NCI-H1048 (cell line): ENCODE measurements around the gene C1QTNF12.

Source experiments
- DNase-seq: peaks from one replicate; lab custom pipeline; 2025; lab: John Stamatoyannopoulos, UW

C1QTNF12 gene

GRCh38 chr1:1228596-1229321, 17.8 kb downstream of the C1QTNF12 start:
- no peak for DNase-seq

- no peak for DNase-seq
These were observed 18.3 kb downstream of the C1QTNF12 start for GRCh38 chr1:1228187-1228586.

GRCh38 chr1:1227386-1227785, 19.1 kb downstream of the C1QTNF12 start:
- DNase-seq: no peak

GRCh38 chr1:1226566-1227362, 19.8 kb downstream of the C1QTNF12 start:
- DNase-seq: no peak

GRCh38 chr1:1225913-1226312, 20.6 kb downstream of the C1QTNF12 start:
- no peak for DNase-seq

GRCh38 chr1:1225238-1225845, 21.2 kb downstream of the C1QTNF12 start:
- DNase-seq: no peak

- no peak for DNase-seq
These were observed 22.6 kb downstream of the C1QTNF12 start for GRCh38 chr1:1223891-1224290.

- DNase-seq: no peak
These were observed 23.2 kb downstream of the C1QTNF12 start for GRCh38 chr1:1223321-1223720.

GRCh38 chr1:1222575-1223225, 23.8 kb downstream of the C1QTNF12 start:
- no peak for DNase-seq

GRCh38 chr1:1221887-1222574, 24.5 kb downstream of the C1QTNF12 start:
- no peak for DNase-seq

GRCh38 chr1:1220197-1220596, 26.3 kb downstream of the C1QTNF12 start:
- no peak for DNase-seq

GRCh38 chr1:1219341-1219740, 27.2 kb downstream of the C1QTNF12 start:
- DNase-seq: no peak

- no peak for DNase-seq
These were observed 27.9 kb downstream of the C1QTNF12 start for GRCh38 chr1:1218524-1219200.

GRCh38 chr1:1217621-1218523, 28.6 kb downstream of the C1QTNF12 start:
- DNase-seq: no peak

GRCh38 chr1:1216770-1217620, 29.5 kb downstream of the C1QTNF12 start:
- no peak for DNase-seq

GRCh38 chr1:1215881-1216605, 30.5 kb downstream of the C1QTNF12 start:
- DNase-seq: no peak

GRCh38 chr1:1215080-1215676, 31.3 kb downstream of the C1QTNF12 start:
- DNase-seq: no peak
